H1 (cell line): ENCODE results near the gene RIMBP2. TPM values are rescaled to one million over a fixed set of nuclear protein-coding genes. Genes with fewer than 3 reads are reported as not detected.

ENCODE experiments used
- CTCF ChIA-PET: fragments of 300-600 bp; sonication (Branson Sonifier 250); formaldehyde crosslinking; loops from one replicate; lab custom pipeline; 2021; ENCODE audit not compliant: partially characterized antibody; lab: Charles Lee
- POLR2A ChIA-PET: fragments of 300-600 bp; sonication (Branson Sonifier 250); formaldehyde crosslinking; loops from one replicate; lab custom pipeline; 2021; ENCODE audit warnings: inconsistent platforms; ENCODE audit not compliant: partially characterized antibody; lab: Charles Lee
- DNase-seq, 2 experiments: peaks; one replicate each; pipeline versions ENCODE4 v3.0.0 to v3.0.0-alpha.2; 2010 to 2022; ENCODE audit warnings: low spot score in 2 of 2, low read depth in 1 of 2, mixed read lengths in 1 of 2
- FAIRE-seq: peaks from 2 replicates; lab custom pipeline; 2011; peaks lifted over from hg19 to GRCh38; lab: Jason Lieb, UNC
- H2AFZ ChIP-seq: 2 replicates; pipeline ENCODE4 v1.8.1; 2012; ENCODE audit warnings: low read length, inconsistent platforms
- H2AK5ac ChIP-seq: 2 replicates; pipeline ENCODE4 v1.6.1; 2013; ENCODE audit warnings: low read depth, low read length
- H2BK120ac ChIP-seq: replicated peaks from 2 replicates; pipeline ENCODE3; 2013; ENCODE audit warnings: low read depth, low read length, inconsistent platforms
- H2BK12ac ChIP-seq: 2 replicates; pipeline ENCODE4 v1.6.1; 2013; ENCODE audit warnings: low read depth, low read length
- H2BK15ac ChIP-seq: 2 replicates; pipeline ENCODE4 v1.6.1; 2013; ENCODE audit warnings: low read length
- H2BK20ac ChIP-seq: 2 replicates; pipeline ENCODE4 v1.6.1; 2013; ENCODE audit warnings: low read length
- H2BK5ac ChIP-seq: 2 replicates; pipeline ENCODE4 v1.6.1; 2013; ENCODE audit warnings: low read depth, low read length
- H3K14ac ChIP-seq: 2 replicates; pipeline ENCODE4 v1.6.1; 2013; ENCODE audit warnings: inconsistent platforms; ENCODE audit not compliant: insufficient read length
- H3K18ac ChIP-seq: 2 replicates; pipeline ENCODE4 v1.6.1; 2013; ENCODE audit warnings: low read length; ENCODE audit errors: extremely low read depth
- H3K23ac ChIP-seq: 2 replicates; pipeline ENCODE4 v1.6.1; 2013; ENCODE audit warnings: inconsistent platforms; ENCODE audit not compliant: insufficient read length
- H3K23me2 ChIP-seq: 2 replicates; pipeline ENCODE4 v1.6.1; 2013; ENCODE audit warnings: low read depth, low read length
- H3K27ac ChIP-seq: 2 replicates; pipeline ENCODE4 v1.6.1; 2011; ENCODE audit warnings: low read depth, low read length, inconsistent platforms
- H3K27me3 ChIP-seq, 4 experiments: replicated peaks in 1 of 4; 1 replicate in 1 of 4; 2 replicates in 3 of 4; pipeline versions ENCODE4 v1.6.1 to v1.8.1; 2011 to 2013; ENCODE audit warnings: low read length in 3 of 4, mild to moderate bottlenecking in 3 of 4, inconsistent platforms in 2 of 4, mixed read lengths in 2 of 4, moderate library complexity in 1 of 4; ENCODE audit not compliant: control insufficient read depth in 3 of 4, insufficient read depth in 3 of 4; ENCODE audit errors: extremely low read depth in 1 of 4
- H3K36me3 ChIP-seq, 4 experiments: 2 replicates each; pipeline versions ENCODE4 v1.6.1 to v1.8.1; 2011 to 2013; ENCODE audit warnings: mild to moderate bottlenecking in 4 of 4, low read length in 3 of 4, moderate library complexity in 2 of 4, control low read depth in 1 of 4, inconsistent platforms in 1 of 4; ENCODE audit not compliant: insufficient read depth in 4 of 4, control insufficient read depth in 2 of 4
- H3K4ac ChIP-seq: replicated peaks from 2 replicates; pipeline ENCODE3; 2013; ENCODE audit warnings: low read length, low read depth, mixed read lengths, inconsistent platforms; ENCODE audit not compliant: insufficient read length
- H3K4me1 ChIP-seq, 4 experiments: replicated peaks in 1 of 4; 1 replicate in 1 of 4; 2 replicates in 3 of 4; pipeline versions ENCODE4 v1.6.1 to v1.8.1; 2011 to 2013; ENCODE audit warnings: low read length in 3 of 4, inconsistent platforms in 2 of 4, mixed read lengths in 1 of 4; ENCODE audit not compliant: insufficient read depth in 4 of 4, control insufficient read depth in 3 of 4
- H3K4me2 ChIP-seq, 2 experiments: 2 replicates each; pipeline versions ENCODE4 v1.6.1 to v1.8.1; 2011 to 2013; ENCODE audit warnings: low read depth in 2 of 2, low read length in 2 of 2, control low read depth in 1 of 2, inconsistent platforms in 1 of 2, mild to moderate bottlenecking in 1 of 2; ENCODE audit not compliant: insufficient read depth in 1 of 2
- H3K4me3 ChIP-seq, 4 experiments: fragments of 200-600, 300-600 bp in 1 of 4; sonication (generic), shearing (Covaris generic), sonication (Bioruptor Twin) in 1 of 4; 2 replicates each; pipeline versions ENCODE4 v1.5.1 to v1.8.1; 2011 to 2016; ENCODE audit warnings: low read length in 4 of 4, low read depth in 3 of 4, control low read depth in 2 of 4, inconsistent platforms in 2 of 4, mild to moderate bottlenecking in 2 of 4, mixed read lengths in 1 of 4, moderate library complexity in 1 of 4; ENCODE audit not compliant: insufficient read depth in 2 of 4; ENCODE audit errors: extremely low read depth in 1 of 4
- H3K56ac ChIP-seq: replicated peaks from 2 replicates; pipeline ENCODE3; 2013; ENCODE audit warnings: low read depth, mild to moderate bottlenecking, mixed read lengths, low read length, inconsistent platforms; ENCODE audit not compliant: insufficient read length
- H3K79me1 ChIP-seq: 2 replicates; pipeline ENCODE4 v1.6.1; 2013; ENCODE audit warnings: low read depth, low read length, control low read depth
- H3K79me2 ChIP-seq, 2 experiments: 2 replicates each; pipeline versions ENCODE4 v1.6.1 to v1.8.1; 2012 to 2013; ENCODE audit warnings: low read length in 2 of 2, mild to moderate bottlenecking in 2 of 2, inconsistent platforms in 1 of 2; ENCODE audit not compliant: insufficient read depth in 2 of 2, control insufficient read depth in 1 of 2
- H3K9ac ChIP-seq, 4 experiments: replicated peaks in 1 of 4; 1 replicate in 1 of 4; 2 replicates in 3 of 4; pipeline versions ENCODE4 v1.6.1 to v1.8.1; 2011 to 2013; ENCODE audit warnings: low read depth in 3 of 4, low read length in 3 of 4, control low read depth in 2 of 4, mild to moderate bottlenecking in 2 of 4, moderate library complexity in 2 of 4, inconsistent platforms in 1 of 4; ENCODE audit errors: extremely low read depth in 1 of 4
- H3K9me3 ChIP-seq, 2 experiments: 2 replicates each; pipeline versions ENCODE4 v1.6.1 to v1.8.1; 2012 to 2013; ENCODE audit warnings: mild to moderate bottlenecking in 2 of 2, moderate library complexity in 2 of 2, control low read depth in 1 of 2, inconsistent platforms in 1 of 2, low read depth in 1 of 2, low read length in 1 of 2, mixed read lengths in 1 of 2; ENCODE audit not compliant: insufficient read depth in 2 of 2
- H4K20me1 ChIP-seq, 2 experiments: replicated peaks in 1 of 2; 2 replicates each; pipeline versions ENCODE3 to v1.8.1; 2011 to 2013; ENCODE audit warnings: inconsistent platforms in 2 of 2, low read length in 2 of 2, mild to moderate bottlenecking in 1 of 2; ENCODE audit not compliant: insufficient read depth in 2 of 2, control insufficient read depth in 1 of 2
- H4K5ac ChIP-seq: 2 replicates; pipeline ENCODE4 v1.6.1; 2013; ENCODE audit warnings: low read length, low read depth, mixed read lengths, inconsistent platforms; ENCODE audit not compliant: insufficient read length
- H4K8ac ChIP-seq: 2 replicates; pipeline ENCODE4 v1.8.0; 2013; ENCODE audit warnings: mild to moderate bottlenecking, moderate library complexity, low read length, inconsistent platforms; ENCODE audit not compliant: insufficient read depth; ENCODE audit errors: extremely low read depth
- H4K91ac ChIP-seq: replicated peaks from 2 replicates; pipeline ENCODE3; 2013; ENCODE audit warnings: low read length, mixed read lengths, inconsistent platforms; ENCODE audit not compliant: insufficient read length
- CTBP2 ChIP-seq: IDR thresholded peaks from 2 replicates; pipeline ENCODE4 v1.7.0; 2011; ENCODE audit warnings: borderline replicate concordance, mild to moderate bottlenecking, moderate library complexity, mixed read lengths, low read length; ENCODE audit not compliant: insufficient read depth, insufficient read length
- EGR1 ChIP-seq: IDR thresholded peaks from 2 replicates; pipeline ENCODE4 v1.6.1; 2011; ENCODE audit warnings: low read depth, low read length, borderline replicate concordance
- EP300 ChIP-seq, 2 experiments: IDR thresholded peaks; 1 replicate in 1 of 2; 2 replicates in 1 of 2; pipeline ENCODE4 v1.6.1; 2011 to 2012; ENCODE audit warnings: low read depth in 2 of 2, low read length in 2 of 2, mild to moderate bottlenecking in 2 of 2, borderline replicate concordance in 1 of 2, inconsistent platforms in 1 of 2, moderate library complexity in 1 of 2
- POLR2AphosphoS5 ChIP-seq: IDR thresholded peaks from 2 replicates; pipeline ENCODE4 v1.6.1; 2011; ENCODE audit warnings: low read depth, low read length
- POU5F1 ChIP-seq: IDR thresholded peaks from 2 replicates; pipeline ENCODE4 v1.6.1; 2011; ENCODE audit warnings: low read depth, mild to moderate bottlenecking, low read length, moderate library complexity
- TBP ChIP-seq: IDR thresholded peaks from 2 replicates; pipeline ENCODE4 v1.6.1; 2011; ENCODE audit warnings: low read depth, low read length, improper control_type of control experiment
- WGBS, 2 experiments: shearing (Covaris generic) in 1 of 2; methylation state at CpG; one replicate each; pipeline versions ENCODE4 v1.1.6 to v1.1.7; 2013 to 2015; ENCODE audit warnings: low lambda C conversion rate in 2 of 2, mixed read lengths in 2 of 2, inconsistent platforms in 1 of 2, low coverage in 1 of 2, missing lambda C conversion rate in 1 of 2; ENCODE audit not compliant: insufficient replicate concordance in 2 of 2, insufficient coverage in 1 of 2, insufficient read length in 1 of 2; ENCODE audit errors: extremely low coverage in 1 of 2, missing lambda C conversion rate in 1 of 2; 5-methylcytosine and 5-hydroxymethylcytosine counted together
- polyA plus RNA-seq, 7 experiments: library from polyadenylated mRNA; depleted of rRNA in 3 of 7; stranded (reverse) in 5 of 7; unstranded in 2 of 7; fragments of >200 nt in 5 of 7; fragments of 200-250 nt in 2 of 7; gene quantifications; 1 replicate in 5 of 7; 2 replicates in 1 of 7; 4 replicates in 1 of 7; pipeline versions ENCODE4 v1.2.1 to v1.2.3, GENCODE V29; 2011 to 2013; ENCODE audit warnings: missing spikeins in 2 of 7, mixed read lengths in 2 of 7
- total RNA-seq: library from RNA; stranded (reverse); fragmentation: NEBNext Ultra II Directional; extraction: Animal tissue kit (Norgen Biotek cat#: 25700); gene quantifications from 2 replicates; pipeline ENCODE4 v1.2.1, GENCODE V29; 2021

The RIMBP2 gene
- total and polyA plus RNA-seq, 2 of the 8 experiments (the other 6 are each of a cell fraction or from before 2014, with no cell fraction given) = 0.18 to 0.65 TPM

- ChIA-PET CTCF (no interaction called here), POLR2A (no interaction called here)
- Histone ChIP-seq H3K4me1 (peaks cover 0 to 4% (median 0%) of the 10 kb centered on the region in 4 experiments; a peak in 1 of 7 replicates), H2BK20ac (no peak overlapping the region), H4K20me1 (no peaks in the 10 kb centered on the region), H3K79me2 (no peaks in the 10 kb centered on the region), H4K5ac (no peak overlapping the region), H3K56ac (no peak overlapping the region), H3K4me2 (no peak overlapping the region), H3K27me3 (no peaks in the 10 kb centered on the region; a peak in 1 of 7 replicates), H4K91ac (no peak overlapping the region), H2AK5ac (no peak overlapping the region), H4K8ac (no peak overlapping the region), H2BK12ac (no peak overlapping the region), H3K23me2 (no peaks in the 10 kb centered on the region), H3K27ac (no peak overlapping the region), H3K4me3 (no peak overlapping the region), H2BK120ac (no peak overlapping the region), H2AFZ (no peak overlapping the region), H3K18ac (no peak overlapping the region), H3K23ac (no peak overlapping the region), H3K79me1 (no peaks in the 10 kb centered on the region), H3K36me3 (no peaks in the 10 kb centered on the region), H2BK5ac (no peak overlapping the region), H2BK15ac (no peak overlapping the region), H3K9ac (no peak overlapping the region), H3K14ac (no peak overlapping the region), H3K4ac (no peak overlapping the region), H3K9me3 (peaks cover 4 to 7% of the 10 kb centered on the region in 2 experiments; a peak in 2 of 4 replicates)
- TF ChIP-seq POLR2AphosphoS5 (no peak), POU5F1 (no peak), TBP (no peak), EP300 (IDR thresholded peaks at IDR 0.05; ENCODE audit: borderline replicate concordance in 1 of 2, low read depth in 2 of 2, low read length in 2 of 2) (no peak), CTBP2 (no peak), EGR1 (no peak)
- DNase-seq (no peak), FAIRE-seq (no peak)
- WGBS, 2 experiments = 83% methylated on average over 7 of the region's 7 CpGs; no CpG with 5 or more reads in 1 of the 2 experiments
Measured at GRCh38 chr12:130552483-130552996, 163.6 kb downstream of the RIMBP2 start.
